ENCODE measurements around the gene SDHB.

The SDHB gene

GRCh38 chr1:17023102-17023501, 30.7 kb downstream of the SDHB start:
- in situ Hi-C loops (cut with HindIII; ENCODE audit: low pct_ligation_motif_present, low pct_unique_long_range_greater_than_20kb, low sequenced_read_pairs): no loop called here
- DNase-seq: no peak

GRCh38 chr1:17021896-17022295, 31.9 kb downstream of the SDHB start:
- no peak for DNase-seq
- in situ Hi-C loops (cut with HindIII; ENCODE audit: low pct_ligation_motif_present, low pct_unique_long_range_greater_than_20kb, low sequenced_read_pairs): no loop called here

GRCh38 chr1:17020502-17020901, 33.3 kb downstream of the SDHB start:
- in situ Hi-C loops (cut with HindIII; ENCODE audit: low pct_ligation_motif_present, low pct_unique_long_range_greater_than_20kb, low sequenced_read_pairs): no loop called here
- DNase-seq: no peak

GRCh38 chr1:17018849-17019248, 35.0 kb downstream of the SDHB start:
- in situ Hi-C loops (cut with HindIII; ENCODE audit: low pct_ligation_motif_present, low pct_unique_long_range_greater_than_20kb, low sequenced_read_pairs): no loop called here

GRCh38 chr1:17017435-17017834, 36.4 kb downstream of the SDHB start:
- DNase-seq: no peak
- in situ Hi-C loops (cut with HindIII; ENCODE audit: low pct_ligation_motif_present, low pct_unique_long_range_greater_than_20kb, low sequenced_read_pairs): no loop called here

More at GRCh38 chr1:17018849-17019248, 35.0 kb downstream of the SDHB start:
- DNase-seq: no peak

GRCh38 chr1:17016317-17016661, 37.5 kb downstream of the SDHB start:
- in situ Hi-C loops (cut with HindIII; ENCODE audit: low pct_ligation_motif_present, low pct_unique_long_range_greater_than_20kb, low sequenced_read_pairs): no loop called here
- DNase-seq: no peak

- DNase-seq: no peak
- in situ Hi-C loops (cut with HindIII; ENCODE audit: low pct_ligation_motif_present, low pct_unique_long_range_greater_than_20kb, low sequenced_read_pairs): no loop called here
Measured at GRCh38 chr1:17014671-17015567, 38.9 kb downstream of the SDHB start.

GRCh38 chr1:17013491-17014320, 40.1 kb downstream of the SDHB start:
- in situ Hi-C loops (cut with HindIII; ENCODE audit: low pct_ligation_motif_present, low pct_unique_long_range_greater_than_20kb, low sequenced_read_pairs): no loop called here
- peak; percentile 20 for DNase-seq

GRCh38 chr1:17012775-17013490, 40.9 kb downstream of the SDHB start:
- in situ Hi-C loops (cut with HindIII; ENCODE audit: low pct_ligation_motif_present, low pct_unique_long_range_greater_than_20kb, low sequenced_read_pairs): no loop called here
- peak; percentile 78 for DNase-seq

- in situ Hi-C loops (cut with HindIII; ENCODE audit: low pct_ligation_motif_present, low pct_unique_long_range_greater_than_20kb, low sequenced_read_pairs): no loop called here
Measured at GRCh38 chr1:17011439-17012307, 42.2 kb downstream of the SDHB start, which contains the start of gene ATP13A2. TSS of gene ATP13A2 (minus strand) at chr1:17011928. CDS start at chr1:17011738, 190 bp downstream.

GRCh38 chr1:17011092-17011438, 42.8 kb downstream of the SDHB start:
- DNase-seq: no peak
- in situ Hi-C loops (cut with HindIII; ENCODE audit: low pct_ligation_motif_present, low pct_unique_long_range_greater_than_20kb, low sequenced_read_pairs): no loop called here

More at GRCh38 chr1:17011439-17012307, 42.2 kb downstream of the SDHB start, which contains the start of gene ATP13A2:
- peak; percentile 74 for DNase-seq

GRCh38 chr1:17009706-17010105, 44.1 kb downstream of the SDHB start:
- no peak for DNase-seq
- in situ Hi-C loops (cut with HindIII; ENCODE audit: low pct_ligation_motif_present, low pct_unique_long_range_greater_than_20kb, low sequenced_read_pairs): no loop called here

GRCh38 chr1:17008208-17008855, 45.5 kb downstream of the SDHB start:
- in situ Hi-C loops (cut with HindIII; ENCODE audit: low pct_ligation_motif_present, low pct_unique_long_range_greater_than_20kb, low sequenced_read_pairs): no loop called here

GRCh38 chr1:17007121-17007520, 46.7 kb downstream of the SDHB start:
- no peak for DNase-seq
- in situ Hi-C loops (cut with HindIII; ENCODE audit: low pct_ligation_motif_present, low pct_unique_long_range_greater_than_20kb, low sequenced_read_pairs): no loop called here

More at GRCh38 chr1:17008208-17008855, 45.5 kb downstream of the SDHB start:
- DNase-seq: no peak

GRCh38 chr1:17005365-17005740, 48.5 kb downstream of the SDHB start:
- in situ Hi-C loops (cut with HindIII; ENCODE audit: low pct_ligation_motif_present, low pct_unique_long_range_greater_than_20kb, low sequenced_read_pairs): no loop called here
- DNase-seq: no peak

- in situ Hi-C loops (cut with HindIII; ENCODE audit: low pct_ligation_motif_present, low pct_unique_long_range_greater_than_20kb, low sequenced_read_pairs): no loop called here
- DNase-seq: peak; percentile 42
Measured at GRCh38 chr1:17004466-17005364, 49.1 kb downstream of the SDHB start.

GRCh38 chr1:17002524-17002902, 51.3 kb downstream of the SDHB start:
- no peak for DNase-seq
- in situ Hi-C loops (cut with HindIII; ENCODE audit: low pct_ligation_motif_present, low pct_unique_long_range_greater_than_20kb, low sequenced_read_pairs): no loop called here

All from ACHN (cell line).